GM18517 (cell line): Measurements from ENCODE around the gene PDE4D.
A peak's percentile ranks its signal among the peaks of the same experiment; 100 is the strongest.
"Not testable (repeated sequence)": the region's sequence is repeated elsewhere in the genome, so short reads cannot be mapped to it uniquely, and the experiment has no call there.

ENCODE experiments used
- ATAC-seq: cut with Tn5 transposase; IDR thresholded peaks from one replicate; pipeline ENCODE4 v1.9.1; 2021; ENCODE audit warnings: mild to moderate bottlenecking, moderate library complexity; ENCODE audit not compliant: unreplicated experiment

Gene PDE4D

GRCh38 chr5:59800347-59800893 lies 93.1 kb downstream of the PDE4D start:
- no peak for ATAC-seq

GRCh38 chr5:59799668-59800346 lies 93.7 kb downstream of the PDE4D start:
- ATAC-seq = peak; percentile 69

GRCh38 chr5:59798862-59799667 lies 94.5 kb downstream of the PDE4D start:
- ATAC-seq = peak; percentile 63

GRCh38 chr5:59795141-59795540 lies 98.4 kb downstream of the PDE4D start:
- no peak for ATAC-seq

- ATAC-seq = no peak
Observed at GRCh38 chr5:59792983-59793585, 100.4 kb downstream of the PDE4D start.

- ATAC-seq = no peak
Observed at GRCh38 chr5:59791617-59792016, 101.9 kb downstream of the PDE4D start.

- peak; percentile 23 for ATAC-seq
Observed at GRCh38 chr5:59790776-59791475, 102.6 kb downstream of the PDE4D start.

GRCh38 chr5:59790376-59790775 lies 103.2 kb downstream of the PDE4D start:
- ATAC-seq = peak; percentile 69

- ATAC-seq = no peak
Observed at GRCh38 chr5:59789894-59790293, 103.6 kb downstream of the PDE4D start.

- no peak for ATAC-seq
Observed at GRCh38 chr5:59789197-59789596, 104.3 kb downstream of the PDE4D start.

GRCh38 chr5:59786334-59786805 lies 107.2 kb downstream of the PDE4D start:
- no peak for ATAC-seq

- ATAC-seq = no peak
Observed at GRCh38 chr5:59785676-59786333, 107.7 kb downstream of the PDE4D start.

GRCh38 chr5:59784708-59785107 lies 108.8 kb downstream of the PDE4D start:
- not testable (repeated sequence) for ATAC-seq

GRCh38 chr5:59783264-59783663 lies 110.3 kb downstream of the PDE4D start:
- no peak for ATAC-seq

GRCh38 chr5:59782856-59783255 lies 110.7 kb downstream of the PDE4D start:
- no peak for ATAC-seq

- no peak for ATAC-seq
Observed at GRCh38 chr5:59779453-59779852, 114.1 kb downstream of the PDE4D start.

- no peak for ATAC-seq
Observed at GRCh38 chr5:59777028-59777427, 116.5 kb downstream of the PDE4D start.

- ATAC-seq = no peak
Observed at GRCh38 chr5:59773294-59773693, 120.2 kb downstream of the PDE4D start.

GRCh38 chr5:59772757-59773156 lies 120.8 kb downstream of the PDE4D start:
- ATAC-seq = no peak

GRCh38 chr5:59772206-59772605 lies 121.3 kb downstream of the PDE4D start:
- no peak for ATAC-seq
